ENCODE results near the gene NLGN4X. TPM values are rescaled to one million over a fixed set of nuclear protein-coding genes. Genes with fewer than 3 reads are reported as not detected.
A peak's percentile ranks its signal among the peaks of the same experiment; 100 is the strongest.

The NLGN4X gene
- total RNA-seq, 2 donors from 2014 or later: 19.2 to 76.9 TPM

DNA sequence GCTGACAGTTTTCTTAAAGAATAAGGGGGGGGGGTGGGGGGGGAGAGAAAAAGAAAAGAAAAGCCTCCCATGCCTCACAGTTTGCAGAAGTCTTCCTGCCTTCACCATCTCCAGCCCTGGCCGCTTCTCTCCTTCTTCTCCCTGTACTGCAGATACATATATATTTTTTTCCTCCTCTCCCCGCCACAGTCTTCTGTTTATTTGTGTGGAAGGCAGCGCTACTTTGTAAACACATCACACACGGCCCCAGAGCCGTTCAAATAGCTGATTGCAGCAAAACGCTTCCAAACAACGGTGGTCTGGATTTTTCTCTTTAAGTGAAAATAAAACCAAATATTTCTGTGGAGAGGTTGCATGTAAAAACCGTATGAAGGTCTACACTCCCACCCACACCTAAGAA, 732 bp downstream of the NLGN4X start:
- Histone ChIP-seq H3K4me3 (ENCODE audit: low read length) (peak overlapping the region; percentile 82), H3K9me3 (ENCODE audit: control insufficient read depth, low read length) (no peaks in the 10 kb centered on the region), H3K4me1 (ENCODE audit: control insufficient read depth, insufficient read depth, low read length) (no peaks in the 10 kb centered on the region), H3K27me3 (ENCODE audit: control insufficient read depth, insufficient read depth, low read length, poor library complexity, severe bottlenecking) (no peaks in the 10 kb centered on the region), H3K9ac (ENCODE audit: extremely low read depth, low read length, poor library complexity, severe bottlenecking) (peak overlapping the region; percentile 34), H3K36me3 (ENCODE audit: control insufficient read depth, insufficient read depth, low read length) (no peaks in the 10 kb centered on the region), H3K27ac (ENCODE audit: low read depth, low read length) (no peak overlapping the region)
- peaks cover 36% of the 10 kb centered on the region for H3K27me3 Mint-ChIP-seq (ENCODE audit: insufficient read depth)
- no peaks in the 10 kb centered on the region for H3K36me3 Mint-ChIP-seq (ENCODE audit: low read depth)
- peak overlapping the region; percentile 86 for H3K4me3 Mint-ChIP-seq
- H3K9me3 Mint-ChIP-seq: no peaks in the 10 kb centered on the region
- no peak for DNase-seq
- H3K4me1 Mint-ChIP-seq: peaks cover 22% of the 10 kb centered on the region
- no peak overlapping the region for H3K27ac Mint-ChIP-seq
- WGBS, 2 experiments (ENCODE audit: insufficient coverage in 1 of 2, insufficient read length in 1 of 2): 12% methylated on average over 6 of the region's 8 CpGs; no CpG with 5 or more reads in 1 of the 2 experiments
- TF ChIP-seq, protein P1, sequence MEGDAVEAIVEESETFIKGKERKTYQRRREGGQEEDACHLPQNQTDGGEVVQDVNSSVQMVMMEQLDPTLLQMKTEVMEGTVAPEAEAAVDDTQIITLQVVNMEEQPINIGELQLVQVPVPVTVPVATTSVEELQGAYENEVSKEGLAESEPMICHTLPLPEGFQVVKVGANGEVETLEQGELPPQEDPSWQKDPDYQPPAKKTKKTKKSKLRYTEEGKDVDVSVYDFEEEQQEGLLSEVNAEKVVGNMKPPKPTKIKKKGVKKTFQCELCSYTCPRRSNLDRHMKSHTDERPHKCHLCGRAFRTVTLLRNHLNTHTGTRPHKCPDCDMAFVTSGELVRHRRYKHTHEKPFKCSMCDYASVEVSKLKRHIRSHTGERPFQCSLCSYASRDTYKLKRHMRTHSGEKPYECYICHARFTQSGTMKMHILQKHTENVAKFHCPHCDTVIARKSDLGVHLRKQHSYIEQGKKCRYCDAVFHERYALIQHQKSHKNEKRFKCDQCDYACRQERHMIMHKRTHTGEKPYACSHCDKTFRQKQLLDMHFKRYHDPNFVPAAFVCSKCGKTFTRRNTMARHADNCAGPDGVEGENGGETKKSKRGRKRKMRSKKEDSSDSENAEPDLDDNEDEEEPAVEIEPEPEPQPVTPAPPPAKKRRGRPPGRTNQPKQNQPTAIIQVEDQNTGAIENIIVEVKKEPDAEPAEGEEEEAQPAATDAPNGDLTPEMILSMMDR (conservative IDR thresholded peaks at IDR 0.05): no peak

DNA sequence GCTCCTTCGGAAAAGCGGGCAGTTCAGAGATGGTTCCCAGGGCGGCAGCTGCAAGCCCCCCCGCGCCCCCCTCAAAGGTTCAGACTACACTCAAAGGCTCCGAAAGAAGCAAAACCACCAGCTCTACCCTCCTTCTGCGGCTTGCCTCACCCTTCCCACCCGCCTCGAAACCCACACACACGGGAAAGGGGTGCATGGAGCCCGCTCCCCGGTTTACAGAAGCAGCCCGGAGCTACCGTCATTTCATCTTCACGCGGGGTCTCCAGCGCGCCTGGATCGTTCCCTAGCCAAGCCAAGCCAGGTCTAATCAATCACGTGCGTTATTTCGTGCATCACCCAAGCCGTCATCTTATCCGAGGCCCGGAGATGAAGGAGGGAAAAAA, 1.2 kb downstream of the NLGN4X start:
- Mint-ChIP-seq H3K4me3 (peak overlapping the region; percentile 86), H3K27ac (peak overlapping the region; percentile 92), H3K27me3 (ENCODE audit: insufficient read depth) (peaks cover 36% of the 10 kb centered on the region), H3K9me3 (no peaks in the 10 kb centered on the region), H3K36me3 (ENCODE audit: low read depth) (no peaks in the 10 kb centered on the region), H3K4me1 (peaks cover 22% of the 10 kb centered on the region)
- TF ChIP-seq, protein P1 (conservative IDR thresholded peaks at IDR 0.05): no peak
- Histone ChIP-seq H3K4me3 (ENCODE audit: low read length) (peak overlapping the region; percentile 82), H3K4me1 (ENCODE audit: control insufficient read depth, insufficient read depth, low read length) (no peaks in the 10 kb centered on the region), H3K9ac (ENCODE audit: extremely low read depth, low read length, poor library complexity, severe bottlenecking) (peak overlapping the region; percentile 41), H3K9me3 (ENCODE audit: control insufficient read depth, low read length) (no peaks in the 10 kb centered on the region), H3K27me3 (ENCODE audit: control insufficient read depth, insufficient read depth, low read length, poor library complexity, severe bottlenecking) (no peaks in the 10 kb centered on the region), H3K36me3 (ENCODE audit: control insufficient read depth, insufficient read depth, low read length) (no peaks in the 10 kb centered on the region), H3K27ac (ENCODE audit: low read depth, low read length) (no peak overlapping the region)
- peak; percentile 48 for DNase-seq
- 2 to 3% methylated on average over 9 to 25 of the region's 25 CpGs for WGBS, 2 experiments (ENCODE audit: insufficient coverage in 1 of 2, insufficient read length in 1 of 2)

DNA sequence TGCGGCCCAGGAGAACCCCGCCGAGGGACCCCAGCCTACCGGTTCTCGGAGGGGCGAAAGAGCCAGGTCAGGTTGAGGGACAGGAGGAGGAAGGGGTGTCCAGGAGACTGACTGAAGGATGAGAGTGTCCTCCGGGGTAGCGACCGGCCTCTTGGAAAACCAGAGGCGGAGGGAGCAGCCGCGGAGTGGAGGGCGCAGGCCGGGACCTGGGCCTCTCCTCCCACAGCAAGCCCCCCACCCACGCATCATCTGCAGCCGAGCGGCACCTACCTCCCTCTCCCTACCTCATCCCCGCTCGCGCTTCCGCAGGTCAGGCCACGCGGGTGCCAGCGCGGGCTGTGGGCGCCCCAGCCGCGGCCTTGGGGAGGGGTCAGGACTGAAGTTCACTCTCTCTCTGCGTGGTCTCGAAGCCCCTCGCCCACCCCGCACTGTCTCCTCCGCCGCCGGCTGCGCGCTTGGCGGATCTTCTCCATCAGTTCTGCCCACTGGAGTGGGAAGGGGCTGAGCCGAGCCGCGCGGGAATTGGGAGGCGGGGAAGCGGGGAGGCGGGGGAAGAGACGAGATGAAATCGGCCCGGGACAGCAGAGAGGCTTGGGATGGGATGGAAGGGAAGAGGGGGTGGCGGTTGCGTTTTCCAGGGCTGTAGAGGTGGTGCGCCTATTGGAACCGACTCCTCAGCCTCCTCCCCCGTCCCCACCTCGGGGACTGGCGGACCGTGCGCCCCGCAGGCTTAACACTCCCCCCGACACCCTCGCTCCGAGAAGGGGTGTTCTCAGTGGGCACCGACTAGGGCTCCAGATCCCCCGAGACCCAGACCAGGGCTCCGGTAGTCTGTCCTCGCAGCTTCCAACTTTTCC, 1.8 kb downstream of the NLGN4X start:
- Mint-ChIP-seq H3K36me3 (ENCODE audit: low read depth) (no peaks in the 10 kb centered on the region), H3K27ac (peak overlapping the region; percentile 92), H3K4me3 (peak overlapping the region; percentile 86), H3K9me3 (no peaks in the 10 kb centered on the region), H3K27me3 (ENCODE audit: insufficient read depth) (peaks cover 36% of the 10 kb centered on the region), H3K4me1 (peaks cover 26% of the 10 kb centered on the region)
- H3K36me3 ChIP-seq (ENCODE audit: control insufficient read depth, insufficient read depth, low read length): no peaks in the 10 kb centered on the region
- H3K9me3 ChIP-seq (ENCODE audit: control insufficient read depth, low read length): no peaks in the 10 kb centered on the region
- H3K27ac ChIP-seq (ENCODE audit: low read depth, low read length): peak overlapping the region; percentile 57
- TF ChIP-seq, protein P1 (conservative IDR thresholded peaks at IDR 0.05): no peak
- no peaks in the 10 kb centered on the region for H3K4me1 ChIP-seq (ENCODE audit: control insufficient read depth, insufficient read depth, low read length)
- peak overlapping the region; percentile 41 for H3K9ac ChIP-seq (ENCODE audit: extremely low read depth, low read length, poor library complexity, severe bottlenecking)
- peak; percentile 70 for DNase-seq
- H3K4me3 ChIP-seq (ENCODE audit: low read length): peak overlapping the region; percentile 82
- 1% methylated on average over 51 of the region's 65 CpGs; no CpG with 5 or more reads in 1 of the 2 experiments for WGBS, 2 experiments (ENCODE audit: insufficient coverage in 1 of 2, insufficient read length in 1 of 2)
- no peaks in the 10 kb centered on the region for H3K27me3 ChIP-seq (ENCODE audit: control insufficient read depth, insufficient read depth, low read length, poor library complexity, severe bottlenecking)
